Adrenal gland (tissue), 5 donors: Measurements from ENCODE around the gene CTCF.

ENCODE experiments used
- POLR2A ChIP-seq, 2 donors: fragments of 450-650 bp; IDR thresholded peaks; one replicate each; pipeline ENCODE4 v1.6.1; 2017; ENCODE audit warnings: antibody characterized with exemption in 2 of 2, mild to moderate bottlenecking in 2 of 2, moderate library complexity in 1 of 2
- TF ChIP-seq, protein P1 (sequence below), 6 experiments: fragments of 450-650 bp in 4 of 6; fragments of 200-600 bp in 2 of 6; sonication (generic) in 1 of 6; IDR thresholded peaks; 1 replicate in 5 of 6; 2 replicates in 1 of 6; pipeline versions ENCODE4 v1.5.1 to v1.8.0; 2016 to 2021; ENCODE audit warnings: antibody characterized with exemption in 6 of 6, mild to moderate bottlenecking in 2 of 6, moderate library complexity in 1 of 6
- donor health status: DM: no; HTN: no; CAD: no.

DNA sequence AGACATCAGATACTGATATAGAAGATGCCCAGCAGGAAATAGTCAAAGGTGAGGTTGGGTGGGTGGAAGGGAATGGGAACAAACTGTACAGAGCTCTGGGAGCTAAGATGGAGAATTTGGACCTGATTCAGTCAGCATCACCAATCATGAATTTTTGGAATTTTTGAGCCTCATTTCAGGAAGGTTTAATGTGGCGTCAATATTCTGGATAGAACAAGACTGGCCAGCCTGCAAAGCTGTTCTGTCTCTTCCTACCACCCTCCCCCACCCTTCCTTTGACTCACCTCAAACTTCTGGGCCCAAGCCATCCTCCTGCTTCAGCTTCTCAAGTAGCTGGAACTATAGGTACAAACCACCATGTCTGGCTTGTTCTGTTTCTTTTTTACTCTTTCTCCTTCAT is 32.6 kb downstream of the CTCF start:
- TF ChIP-seq, protein P1, sequence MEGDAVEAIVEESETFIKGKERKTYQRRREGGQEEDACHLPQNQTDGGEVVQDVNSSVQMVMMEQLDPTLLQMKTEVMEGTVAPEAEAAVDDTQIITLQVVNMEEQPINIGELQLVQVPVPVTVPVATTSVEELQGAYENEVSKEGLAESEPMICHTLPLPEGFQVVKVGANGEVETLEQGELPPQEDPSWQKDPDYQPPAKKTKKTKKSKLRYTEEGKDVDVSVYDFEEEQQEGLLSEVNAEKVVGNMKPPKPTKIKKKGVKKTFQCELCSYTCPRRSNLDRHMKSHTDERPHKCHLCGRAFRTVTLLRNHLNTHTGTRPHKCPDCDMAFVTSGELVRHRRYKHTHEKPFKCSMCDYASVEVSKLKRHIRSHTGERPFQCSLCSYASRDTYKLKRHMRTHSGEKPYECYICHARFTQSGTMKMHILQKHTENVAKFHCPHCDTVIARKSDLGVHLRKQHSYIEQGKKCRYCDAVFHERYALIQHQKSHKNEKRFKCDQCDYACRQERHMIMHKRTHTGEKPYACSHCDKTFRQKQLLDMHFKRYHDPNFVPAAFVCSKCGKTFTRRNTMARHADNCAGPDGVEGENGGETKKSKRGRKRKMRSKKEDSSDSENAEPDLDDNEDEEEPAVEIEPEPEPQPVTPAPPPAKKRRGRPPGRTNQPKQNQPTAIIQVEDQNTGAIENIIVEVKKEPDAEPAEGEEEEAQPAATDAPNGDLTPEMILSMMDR (IDR thresholded peaks at IDR 0.05) = no peak
- TF ChIP-seq POLR2A (IDR thresholded peaks at IDR 0.05) = no peak
